Peyer's patch (tissue), 4 donors: Measurements from ENCODE around the gene ZNF516. TPM values are rescaled to one million over a fixed set of nuclear protein-coding genes. Genes with fewer than 3 reads are reported as not detected.

Source experiments
- DNase-seq, 3 donors: peaks; one replicate each; pipeline ENCODE4 v3.0.0-alpha.2; 2017 to 2019
- H3K27ac ChIP-seq, 4 donors: fragments of 200-600 bp; sonication (generic); one replicate each; pipeline ENCODE4 v1.5.1; 2016 to 2019
- H3K27me3 ChIP-seq, 2 donors: fragments of 200-600 bp; sonication (generic); one replicate each; pipeline ENCODE4 v1.5.1; 2019
- H3K36me3 ChIP-seq, 3 donors: fragments of 200-600 bp; sonication (generic); one replicate each; pipeline ENCODE4 v1.5.1; 2016 to 2019
- H3K4me1 ChIP-seq, 4 donors: fragments of 200-600 bp; sonication (generic); one replicate each; pipeline ENCODE4 v1.5.1; 2016 to 2019
- H3K4me3 ChIP-seq, 4 donors: fragments of 200-600 bp; sonication (generic); 1 replicate in 3 of 4; 2 replicates in 1 of 4; pipeline ENCODE4 v1.5.1; 2016 to 2019; ENCODE audit warnings: mild to moderate bottlenecking in 1 of 4
- H3K9me3 ChIP-seq, 4 donors: fragments of 200-600 bp; sonication (generic); one replicate each; pipeline ENCODE4 v1.5.1; 2016 to 2019; ENCODE audit warnings: mild to moderate bottlenecking in 1 of 4
- CTCF ChIP-seq, 6 experiments: fragments of 450-650 bp in 4 of 6; fragments of 200-600 bp in 2 of 6; sonication (generic) in 1 of 6; IDR thresholded peaks; one replicate each; pipeline ENCODE4 v1.5.1; 2017 to 2019; ENCODE audit warnings: antibody characterized with exemption in 6 of 6, mild to moderate bottlenecking in 3 of 6, moderate library complexity in 1 of 6
- POLR2A ChIP-seq, 2 donors: fragments of 450-650 bp; IDR thresholded peaks; one replicate each; pipeline ENCODE4 v1.5.1; 2017; ENCODE audit warnings: antibody characterized with exemption in 2 of 2, mild to moderate bottlenecking in 2 of 2, moderate library complexity in 2 of 2
- total RNA-seq, 4 donors: library from RNA; depleted of rRNA; stranded (reverse); fragments of >200 nt; gene quantifications; one replicate each; pipeline ENCODE4 v1.1.0, GENCODE V29; 2016

Gene ZNF516
- total RNA-seq, 4 donors from 2014 or later: 19.8 to 39.6 (median 25.7) TPM

GRCh38 chr18:76488190-76488589 lies 6.9 kb downstream of the ZNF516 start:
- DNase-seq: no peak
- no peaks in the 10 kb centered on the region for H3K9me3 ChIP-seq
- no peak overlapping the region for H3K4me3 ChIP-seq
- peaks cover 0 to 17% (median 6%) of the 10 kb centered on the region in 4 donors for H3K4me1 ChIP-seq
- no peaks in the 10 kb centered on the region for H3K36me3 ChIP-seq
- TF ChIP-seq CTCF (IDR thresholded peaks at IDR 0.05): no peak
- TF ChIP-seq POLR2A (IDR thresholded peaks at IDR 0.05): no peak
- no peak overlapping the region for H3K27ac ChIP-seq
- H3K27me3 ChIP-seq: no peaks in the 10 kb centered on the region

- Histone ChIP-seq H3K27ac (no peak overlapping the region), H3K36me3 (no peaks in the 10 kb centered on the region), H3K4me3 (no peak overlapping the region), H3K27me3 (no peaks in the 10 kb centered on the region), H3K4me1 (peaks cover 0 to 15% (median 6%) of the 10 kb centered on the region in 4 donors), H3K9me3 (no peaks in the 10 kb centered on the region)
- DNase-seq: no peak
- TF ChIP-seq POLR2A (IDR thresholded peaks at IDR 0.05) (no peak), CTCF (IDR thresholded peaks at IDR 0.05) (no peak)
Observed at GRCh38 chr18:76487782-76488181, 7.3 kb downstream of the ZNF516 start.

- Histone ChIP-seq H3K36me3 (no peaks in the 10 kb centered on the region), H3K27ac (no peak overlapping the region), H3K4me3 (no peak overlapping the region), H3K9me3 (no peaks in the 10 kb centered on the region), H3K4me1 (peaks cover 0 to 8% (median 4%) of the 10 kb centered on the region in 4 donors), H3K27me3 (no peaks in the 10 kb centered on the region)
- no peak for DNase-seq
- no peak for TF ChIP-seq CTCF (IDR thresholded peaks at IDR 0.05)
- TF ChIP-seq POLR2A (IDR thresholded peaks at IDR 0.05): no peak
Observed at GRCh38 chr18:76487070-76487469, 8.0 kb downstream of the ZNF516 start.

- DNase-seq: no peak
- Histone ChIP-seq H3K27me3 (no peaks in the 10 kb centered on the region), H3K36me3 (no peaks in the 10 kb centered on the region), H3K27ac (no peak overlapping the region), H3K9me3 (no peaks in the 10 kb centered on the region), H3K4me1 (peaks cover 0 to 3% (median 2%) of the 10 kb centered on the region in 4 donors), H3K4me3 (no peak overlapping the region)
- TF ChIP-seq POLR2A (IDR thresholded peaks at IDR 0.05) (no peak), CTCF (IDR thresholded peaks at IDR 0.05) (no peak)
Observed at GRCh38 chr18:76486574-76486973, 8.5 kb downstream of the ZNF516 start.

- Histone ChIP-seq H3K4me1 (peaks cover 0 to 3% (median 0%) of the 10 kb centered on the region in 4 donors), H3K36me3 (no peaks in the 10 kb centered on the region)
- TF ChIP-seq CTCF (IDR thresholded peaks at IDR 0.05) (no peak), POLR2A (IDR thresholded peaks at IDR 0.05) (no peak)
Observed at GRCh38 chr18:76486038-76486437, 9.0 kb downstream of the ZNF516 start.

More at GRCh38 chr18:76486038-76486437, 9.0 kb downstream of the ZNF516 start:
- no peaks in the 10 kb centered on the region for H3K9me3 ChIP-seq
- no peak for DNase-seq
- no peaks in the 10 kb centered on the region for H3K27me3 ChIP-seq
- no peak overlapping the region for H3K27ac ChIP-seq
- H3K4me3 ChIP-seq: no peak overlapping the region
